ENCODE measurements around the gene DCAF6. TPM values are rescaled to one million over a fixed set of nuclear protein-coding genes. Genes with fewer than 3 reads are reported as not detected.

DCAF6 gene
- total and polyA plus RNA-seq, 9 donors, result 91.0 to 130 (median 110) TPM

DNA sequence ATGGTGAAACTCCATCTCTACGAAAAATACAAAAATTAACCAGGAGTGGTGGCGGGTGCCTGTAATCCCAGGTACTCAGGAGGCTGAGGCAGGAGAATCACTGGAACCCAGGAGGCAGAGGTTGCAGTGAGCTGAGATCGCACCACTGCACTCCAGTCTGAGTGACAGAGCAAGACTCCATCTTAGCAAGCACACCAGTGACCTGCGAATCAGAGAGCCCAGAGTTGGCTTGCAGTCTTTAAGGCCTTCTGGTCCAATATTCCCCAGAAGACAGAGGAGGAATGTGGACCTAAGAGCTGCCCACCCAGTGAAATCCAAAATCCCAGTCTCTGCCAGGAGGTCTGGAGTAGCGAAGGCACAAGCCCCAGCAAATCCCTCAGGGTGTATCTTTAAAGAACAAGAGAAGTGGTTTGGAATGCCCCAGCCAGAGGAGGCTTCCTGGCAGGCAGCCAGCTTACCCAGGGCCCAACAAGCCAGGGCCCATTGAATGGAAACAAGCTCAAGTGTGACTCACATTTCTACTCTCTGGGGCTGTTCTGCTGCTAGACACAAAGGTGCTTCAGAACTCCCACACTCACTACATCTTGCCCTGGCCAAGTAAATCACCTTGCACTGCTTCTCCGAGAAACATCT lies 176.3 kb downstream of the DCAF6 start:
- no peak overlapping the region for H3K4me3 ChIP-seq (ENCODE audit: low read length)
- peaks cover 17% of the 10 kb centered on the region for H3K36me3 ChIP-seq (ENCODE audit: control insufficient read depth, insufficient read depth, low read length)
- WGBS (ENCODE audit: insufficient coverage), result 93% methylated on average over 5 of the region's 6 CpGs
- H3K4me1 ChIP-seq (ENCODE audit: control insufficient read depth, insufficient read depth, low read length), result peaks cover 5% of the 10 kb centered on the region
- H3K9me3 ChIP-seq (replicated peaks; ENCODE audit: control insufficient read depth, low read depth, low read length), result no peaks in the 10 kb centered on the region
- H3K27ac ChIP-seq (ENCODE audit: low read length), result no peak overlapping the region
- no peaks in the 10 kb centered on the region for H3K27me3 ChIP-seq (ENCODE audit: control insufficient read depth, insufficient read depth, low read length)
- no peak for DNase-seq

DNA sequence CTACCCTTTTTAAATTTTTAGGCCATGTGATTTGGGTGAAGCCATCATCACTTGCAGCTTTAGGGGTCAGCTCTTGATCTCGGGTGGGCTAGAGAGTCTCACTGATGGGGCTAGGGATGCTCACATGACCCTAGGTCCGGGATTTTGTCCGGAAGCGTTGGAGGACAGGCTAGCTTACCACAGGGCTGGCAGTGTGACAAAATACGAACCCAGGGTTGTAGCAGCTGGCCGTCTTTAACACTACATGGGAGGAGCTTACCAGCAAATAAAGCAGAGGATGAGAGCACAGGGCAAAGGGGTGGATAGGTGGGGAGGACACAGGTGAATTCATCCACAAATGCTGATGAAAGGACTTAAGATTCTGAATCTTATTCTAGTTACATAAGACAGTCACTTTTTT lies 178.4 kb downstream of the DCAF6 start:
- WGBS (ENCODE audit: insufficient coverage), result 57% methylated on average over 6 of the region's 6 CpGs
- Histone ChIP-seq H3K27ac (ENCODE audit: low read length) (no peak overlapping the region), H3K4me1 (ENCODE audit: control insufficient read depth, insufficient read depth, low read length) (peaks cover 5% of the 10 kb centered on the region), H3K9me3 (replicated peaks; ENCODE audit: control insufficient read depth, low read depth, low read length) (no peaks in the 10 kb centered on the region), H3K27me3 (ENCODE audit: control insufficient read depth, insufficient read depth, low read length) (no peaks in the 10 kb centered on the region), H3K36me3 (ENCODE audit: control insufficient read depth, insufficient read depth, low read length) (peaks cover 12% of the 10 kb centered on the region), H3K4me3 (ENCODE audit: low read length) (no peak overlapping the region)
- DNase-seq, result peak; percentile 30

DNA sequence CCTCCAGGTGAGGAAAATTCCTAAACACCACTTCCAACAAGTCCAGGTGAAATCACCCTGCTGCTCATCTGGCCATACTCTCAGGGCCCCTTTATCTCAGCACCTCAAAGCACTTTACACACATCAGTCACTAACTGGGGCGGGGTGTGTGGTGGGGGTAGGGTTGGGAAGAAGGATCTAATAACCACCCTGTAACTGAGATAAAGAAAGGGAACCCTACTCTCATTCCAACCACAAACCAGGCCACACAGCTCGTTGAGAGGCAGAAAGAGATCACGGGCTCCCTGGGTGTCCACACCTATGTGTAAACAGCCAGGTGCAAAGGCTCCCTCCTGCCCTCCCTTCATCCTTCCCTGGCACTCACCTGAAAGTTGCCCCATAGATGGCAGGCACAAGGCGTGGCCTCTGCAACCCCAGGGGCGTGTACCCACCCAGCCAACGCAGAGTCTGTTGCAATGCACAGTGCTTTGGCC lies 179.9 kb downstream of the DCAF6 start:
- 83% methylated on average over 4 of the region's 6 CpGs for WGBS (ENCODE audit: insufficient coverage)

DNA sequence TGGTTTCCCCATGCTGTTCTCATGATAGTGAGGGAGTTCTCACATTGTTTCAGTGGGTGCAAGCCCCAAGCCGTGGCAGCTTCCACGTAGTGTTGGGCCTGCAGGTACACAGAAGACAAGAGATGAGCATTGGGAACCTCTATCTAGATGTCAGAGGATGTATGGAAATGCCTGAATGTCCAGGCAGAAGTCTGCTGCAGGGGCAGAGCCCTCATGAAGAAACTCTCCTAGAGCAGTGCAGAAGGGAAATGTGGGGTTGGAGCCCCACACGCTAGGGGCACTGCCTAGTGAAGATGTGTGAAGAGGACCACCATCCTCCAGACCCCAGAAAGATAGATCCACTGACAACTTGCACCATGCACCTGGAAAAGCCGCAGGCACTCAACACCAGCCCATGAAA lies 183.3 kb downstream of the DCAF6 start:
- H3K9me3 ChIP-seq (replicated peaks; ENCODE audit: control insufficient read depth, low read depth, low read length), result no peaks in the 10 kb centered on the region
- H3K4me1 ChIP-seq (ENCODE audit: control insufficient read depth, insufficient read depth, low read length), result peaks cover 17% of the 10 kb centered on the region
- no peak overlapping the region for H3K27ac ChIP-seq (ENCODE audit: low read length)
- H3K27me3 ChIP-seq (ENCODE audit: control insufficient read depth, insufficient read depth, low read length), result no peaks in the 10 kb centered on the region
- no peak for DNase-seq
- H3K36me3 ChIP-seq (ENCODE audit: control insufficient read depth, insufficient read depth, low read length), result peaks cover 8% of the 10 kb centered on the region
- 95% methylated on average over 3 of the region's 4 CpGs for WGBS (ENCODE audit: insufficient coverage)
- no peak overlapping the region for H3K4me3 ChIP-seq (ENCODE audit: low read length)

More for the DNA sequence above, 179.9 kb downstream of the DCAF6 start:
- H3K27me3 ChIP-seq (ENCODE audit: control insufficient read depth, insufficient read depth, low read length), result no peaks in the 10 kb centered on the region
- H3K36me3 ChIP-seq (ENCODE audit: control insufficient read depth, insufficient read depth, low read length), result peaks cover 12% of the 10 kb centered on the region
- H3K4me3 ChIP-seq (ENCODE audit: low read length), result no peak overlapping the region
- DNase-seq, result no peak
- no peak overlapping the region for H3K27ac ChIP-seq (ENCODE audit: low read length)
- peaks cover 9% of the 10 kb centered on the region for H3K4me1 ChIP-seq (ENCODE audit: control insufficient read depth, insufficient read depth, low read length)
- H3K9me3 ChIP-seq (replicated peaks; ENCODE audit: control insufficient read depth, low read depth, low read length), result no peaks in the 10 kb centered on the region

DNA sequence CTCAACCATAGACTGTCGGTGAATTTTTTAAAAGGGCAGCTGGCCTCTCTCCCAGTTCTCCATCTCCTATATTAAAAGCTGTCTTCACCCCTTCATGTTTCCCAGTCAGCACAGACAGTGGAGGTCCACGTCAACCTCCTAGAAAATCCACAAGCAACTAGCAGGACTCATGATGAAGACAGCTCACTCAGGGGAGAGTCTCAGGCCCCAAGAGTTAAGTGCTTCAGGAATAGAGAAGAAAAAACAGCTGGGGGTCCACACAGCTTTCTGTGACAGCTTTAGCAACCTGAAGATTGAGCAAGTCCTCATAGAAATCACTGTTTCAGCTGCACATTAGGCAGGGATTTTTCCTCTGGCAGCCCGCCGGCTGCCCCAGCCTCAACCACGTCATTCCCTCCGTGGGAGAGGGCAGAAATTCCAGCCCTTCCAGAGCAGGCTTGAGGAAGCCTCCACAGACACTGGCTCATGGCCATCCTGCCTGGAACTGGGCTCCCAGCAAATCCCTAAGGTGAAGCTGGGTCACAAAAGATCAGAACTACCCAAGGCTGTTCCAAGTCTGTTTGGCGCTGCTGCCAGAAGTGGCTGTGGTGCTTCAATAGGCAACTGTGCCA lies 185.0 kb downstream of the DCAF6 start:
- Histone ChIP-seq H3K4me3 (ENCODE audit: low read length) (no peak overlapping the region), H3K4me1 (ENCODE audit: control insufficient read depth, insufficient read depth, low read length) (peaks cover 13% of the 10 kb centered on the region), H3K36me3 (ENCODE audit: control insufficient read depth, insufficient read depth, low read length) (peaks cover 3% of the 10 kb centered on the region), H3K27ac (ENCODE audit: low read length) (peak overlapping the region; percentile 70), H3K27me3 (ENCODE audit: control insufficient read depth, insufficient read depth, low read length) (no peaks in the 10 kb centered on the region), H3K9me3 (replicated peaks; ENCODE audit: control insufficient read depth, low read depth, low read length) (no peaks in the 10 kb centered on the region)
- WGBS (ENCODE audit: insufficient coverage), result 41% methylated on average over 6 of the region's 7 CpGs
- peak; percentile 73 for DNase-seq

DNA sequence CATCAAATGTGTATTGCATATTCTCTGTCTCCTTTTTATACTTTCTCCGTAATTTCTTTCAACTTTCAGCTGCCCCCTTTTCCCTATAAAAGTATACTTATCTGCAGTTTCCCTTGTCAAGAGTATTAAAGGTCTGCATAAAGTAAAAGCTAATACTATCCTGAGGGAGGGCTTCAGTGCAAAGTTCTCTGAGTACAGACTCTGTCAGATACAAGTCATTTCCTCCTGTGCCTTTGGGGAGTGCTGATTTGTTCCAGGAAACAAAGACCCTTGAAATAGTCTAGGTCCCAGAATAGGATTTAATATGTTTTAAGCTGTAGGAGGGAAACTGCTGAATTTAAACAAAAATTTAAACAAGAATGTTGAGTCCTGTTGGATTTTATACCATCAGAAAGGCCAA lies 188.6 kb downstream of the DCAF6 start:
- H3K27ac ChIP-seq (ENCODE audit: low read length), result no peak overlapping the region
- no peak overlapping the region for H3K4me3 ChIP-seq (ENCODE audit: low read length)
- peak; percentile 41 for DNase-seq
- WGBS (ENCODE audit: insufficient coverage), result no CpG with 5 or more reads among the region's 1 CpG
- H3K36me3 ChIP-seq (ENCODE audit: control insufficient read depth, insufficient read depth, low read length), result peaks cover 4% of the 10 kb centered on the region
- H3K27me3 ChIP-seq (ENCODE audit: control insufficient read depth, insufficient read depth, low read length), result no peaks in the 10 kb centered on the region
- H3K4me1 ChIP-seq (ENCODE audit: control insufficient read depth, insufficient read depth, low read length), result peaks cover 13% of the 10 kb centered on the region
- no peaks in the 10 kb centered on the region for H3K9me3 ChIP-seq (replicated peaks; ENCODE audit: control insufficient read depth, low read depth, low read length)

Other genes starting within 250 kb of the DCAF6 start
- 60.6 TPM for gene MPZL1, start 214.7 kb upstream of the DCAF6 start, total RNA-seq
- gene MPZL1, start 214.7 kb upstream of the DCAF6 start, polyA plus RNA-seq (ENCODE audit: insufficient read depth in 1 of 8, insufficient read length in 8 of 8, low replicate concordance in 1 of 8), result 100 to 1,000 TPM in 1 of 8 donors, 10 to 100 TPM in 7; 67.1 to 112 (median 78.3) TPM
- gene ADCY10, start 22.5 kb upstream of the DCAF6 start, total RNA-seq, result 0.18 TPM
- under 1 TPM; 0.03 to 0.21 (median 0.08) TPM for gene ADCY10, start 22.5 kb upstream of the DCAF6 start, polyA plus RNA-seq (ENCODE audit: insufficient read depth in 1 of 8, insufficient read length in 8 of 8, low replicate concordance in 1 of 8)
- gene MPC2, start 389 bp downstream of the DCAF6 start, total RNA-seq, result 78.0 TPM
- gene MPC2, start 389 bp downstream of the DCAF6 start, polyA plus RNA-seq (ENCODE audit: insufficient read depth in 1 of 8, insufficient read length in 8 of 8, low replicate concordance in 1 of 8), result 10 to 100 TPM; 63.0 to 74.6 (median 67.6) TPM
- gene GPR161, start 200.2 kb downstream of the DCAF6 start, total RNA-seq, result 9.8 TPM
- gene GPR161, start 200.2 kb downstream of the DCAF6 start, polyA plus RNA-seq (ENCODE audit: insufficient read depth in 1 of 8, insufficient read length in 8 of 8, low replicate concordance in 1 of 8), result 10 to 100 TPM; 10.5 to 20.8 (median 15.6) TPM
- gene TIPRL, start 242.3 kb downstream of the DCAF6 start, total RNA-seq, result 30.9 TPM
- 10 to 100 TPM; 26.2 to 36.1 (median 32.4) TPM for gene TIPRL, start 242.3 kb downstream of the DCAF6 start, polyA plus RNA-seq (ENCODE audit: insufficient read depth in 1 of 8, insufficient read length in 8 of 8, low replicate concordance in 1 of 8)